Measurements from ENCODE around the gene WNT9B. TPM values are rescaled to one million over a fixed set of nuclear protein-coding genes. Genes with fewer than 3 reads are reported as not detected.

The WNT9B gene
- total RNA-seq, 2 experiments from 2014 or later: not detected

- H3K9me3 Mint-ChIP-seq (ENCODE audit: low read depth): no peaks in the 10 kb centered on the region
- DNase-seq: no peak
- CTCF ChIA-PET: interaction anchor here (1.0 to 1.4 kb wide), 4 partner anchors 10 to 31 kb away, joined by 3 to 4 read pairs (median 4); no protein-coding TSS in a partner anchor
- peaks cover 67% of the 10 kb centered on the region for H3K27me3 Mint-ChIP-seq
- ATAC-seq: no peak
- H3K4me3 Mint-ChIP-seq: no peak overlapping the region
- no peak overlapping the region for H3K27ac Mint-ChIP-seq
- H3K36me3 Mint-ChIP-seq: no peaks in the 10 kb centered on the region
- peaks cover 2% of the 10 kb centered on the region for H3K4me1 Mint-ChIP-seq
Measured at GRCh38 chr17:46853896-46854444, 2.6 kb downstream of the WNT9B start.

- ATAC-seq (no peak), DNase-seq (no peak)
- H3K27me3 Mint-ChIP-seq: peaks cover 65% of the 10 kb centered on the region
- CTCF ChIA-PET: interaction anchor here (1.0 to 1.2 kb wide), 2 partner anchors 11 to 32 kb away, joined by 3 to 4 read pairs; no protein-coding TSS in a partner anchor
- H3K4me3 Mint-ChIP-seq: no peak overlapping the region
- H3K36me3 Mint-ChIP-seq: no peaks in the 10 kb centered on the region
- peaks cover 2% of the 10 kb centered on the region for H3K4me1 Mint-ChIP-seq
- no peak overlapping the region for H3K27ac Mint-ChIP-seq
- H3K9me3 Mint-ChIP-seq (ENCODE audit: low read depth): no peaks in the 10 kb centered on the region
Measured at GRCh38 chr17:46854515-46854914, 3.1 kb downstream of the WNT9B start.

- no peaks in the 10 kb centered on the region for H3K9me3 Mint-ChIP-seq (ENCODE audit: low read depth)
- CTCF ChIA-PET: interaction anchor here (1.0 to 1.2 kb wide), 2 partner anchors 11 to 32 kb away, joined by 3 to 4 read pairs; no protein-coding TSS in a partner anchor
- no peak overlapping the region for H3K27ac Mint-ChIP-seq
- H3K36me3 Mint-ChIP-seq: no peaks in the 10 kb centered on the region
- peaks cover 2% of the 10 kb centered on the region for H3K4me1 Mint-ChIP-seq
- ATAC-seq: no peak
- H3K4me3 Mint-ChIP-seq: no peak overlapping the region
- no peak for DNase-seq
- peaks cover 62% of the 10 kb centered on the region for H3K27me3 Mint-ChIP-seq
Measured at GRCh38 chr17:46854948-46855347, 3.6 kb downstream of the WNT9B start.

DNA sequence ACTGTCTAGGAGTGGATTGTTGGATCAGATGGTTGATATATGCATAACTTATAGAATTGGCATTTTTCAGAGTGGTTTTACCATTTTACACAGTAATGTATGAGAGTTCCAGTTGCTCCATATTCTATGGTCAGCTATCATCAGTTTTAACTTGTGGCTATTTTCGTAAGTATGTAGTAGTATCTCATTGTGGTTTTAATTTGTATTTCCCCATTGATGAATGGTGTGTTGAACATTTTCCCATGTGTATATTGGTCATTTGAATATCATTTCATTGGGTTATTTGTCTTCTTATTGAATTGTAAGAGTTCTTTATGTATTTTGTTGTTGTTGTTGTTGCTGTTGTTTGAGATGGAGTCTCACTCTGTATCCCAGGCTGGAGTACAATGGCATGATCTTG is 6.2 kb downstream of the WNT9B start:
- Mint-ChIP-seq H3K4me1 (no peaks in the 10 kb centered on the region), H3K36me3 (no peaks in the 10 kb centered on the region), H3K4me3 (no peak overlapping the region), H3K27me3 (peaks cover 40% of the 10 kb centered on the region), H3K9me3 (ENCODE audit: low read depth) (no peaks in the 10 kb centered on the region), H3K27ac (no peak overlapping the region)
- CTCF ChIA-PET: no interaction called here
- ATAC-seq: no peak
- no peak for DNase-seq

GRCh38 chr17:46859996-46860395 is 8.6 kb downstream of the WNT9B start:
- CTCF ChIA-PET: interaction anchor here (1.8 kb wide), 1 partner anchor 24 kb away, joined by 7 read pairs; no protein-coding TSS in a partner anchor
- ATAC-seq: no peak

GRCh38 chr17:46862949-46863348 is 11.6 kb downstream of the WNT9B start:
- H3K36me3 Mint-ChIP-seq: no peaks in the 10 kb centered on the region
- no peaks in the 10 kb centered on the region for H3K9me3 Mint-ChIP-seq (ENCODE audit: low read depth)
- peaks cover 21% of the 10 kb centered on the region for H3K27me3 Mint-ChIP-seq
- DNase-seq (no peak), ATAC-seq (no peak)
- no peak overlapping the region for H3K27ac Mint-ChIP-seq
- CTCF ChIA-PET: interaction anchor here (0.6 kb wide), 1 partner anchor 99 kb away, joined by 3 read pairs; no protein-coding TSS in a partner anchor
- H3K4me3 Mint-ChIP-seq: no peak overlapping the region
- peaks cover 8% of the 10 kb centered on the region for H3K4me1 Mint-ChIP-seq

More at GRCh38 chr17:46859996-46860395, 8.6 kb downstream of the WNT9B start:
- no peak for DNase-seq
- Mint-ChIP-seq H3K27ac (no peak overlapping the region), H3K9me3 (ENCODE audit: low read depth) (no peaks in the 10 kb centered on the region), H3K36me3 (no peaks in the 10 kb centered on the region), H3K4me1 (peaks cover 3% of the 10 kb centered on the region), H3K4me3 (no peak overlapping the region), H3K27me3 (peaks cover 34% of the 10 kb centered on the region)

DNA sequence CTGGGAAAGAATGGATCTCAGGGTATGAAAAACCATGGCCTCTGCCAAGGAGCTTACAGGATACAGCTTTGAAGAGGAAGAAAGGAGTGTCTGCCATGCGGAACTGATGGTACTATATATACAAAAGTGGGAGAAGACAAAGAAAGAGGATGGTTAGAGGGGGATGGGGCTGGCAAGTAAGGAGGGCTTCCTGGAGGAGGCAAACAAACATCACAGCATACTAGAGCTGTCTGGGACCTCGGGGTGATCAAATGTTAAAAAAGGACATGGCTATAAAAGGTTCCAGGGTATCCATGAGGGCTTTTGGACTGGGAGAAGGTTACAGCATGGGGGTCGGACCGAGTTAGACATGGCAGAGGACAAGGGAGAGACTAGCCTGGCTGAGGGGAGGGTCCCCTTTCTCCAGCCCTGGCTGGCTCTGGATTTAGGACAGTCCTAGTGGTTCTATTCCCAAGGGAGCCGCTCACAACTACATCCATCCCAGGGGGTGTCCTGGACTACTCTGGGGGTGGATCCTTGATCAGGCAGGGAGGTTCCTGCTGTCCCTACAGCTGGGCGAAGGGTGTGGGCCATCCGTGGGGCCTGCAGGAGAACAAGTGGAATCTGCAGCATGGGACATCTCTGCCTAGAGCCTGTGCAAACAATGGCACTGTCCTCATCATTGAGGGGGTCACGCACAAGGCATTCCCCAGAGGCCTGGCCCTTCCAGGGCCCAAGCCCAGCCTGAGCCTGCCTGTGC is 12.2 kb downstream of the WNT9B start:
- Mint-ChIP-seq H3K9me3 (ENCODE audit: low read depth) (no peaks in the 10 kb centered on the region), H3K4me3 (no peak overlapping the region), H3K4me1 (peaks cover 8% of the 10 kb centered on the region), H3K27ac (no peak overlapping the region), H3K27me3 (peaks cover 21% of the 10 kb centered on the region), H3K36me3 (no peaks in the 10 kb centered on the region)
- ATAC-seq (no peak), DNase-seq (no peak)
- CTCF ChIA-PET: interaction anchor here (0.6 kb wide), 1 partner anchor 99 kb away, joined by 3 read pairs; no protein-coding TSS in a partner anchor

DNA sequence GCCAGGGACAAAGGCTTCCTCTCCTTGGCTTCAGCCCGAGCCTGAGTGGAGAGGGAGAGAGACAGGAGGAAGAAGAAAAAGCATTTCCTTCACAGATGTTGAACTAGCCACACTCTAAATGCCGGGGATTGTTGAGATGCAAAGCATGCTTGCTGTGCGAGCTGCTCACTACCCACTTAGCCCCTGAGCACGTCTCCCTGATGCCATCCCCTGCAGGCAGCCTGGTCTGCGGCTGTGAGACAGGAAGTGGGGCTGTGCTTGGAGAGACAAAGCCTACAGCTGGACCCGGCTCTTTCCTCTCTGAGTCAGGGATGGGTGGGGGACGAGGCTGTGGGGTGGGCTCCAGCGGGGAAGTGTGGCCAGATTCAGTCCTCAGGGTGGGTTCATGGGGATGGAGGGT is 13.7 kb downstream of the WNT9B start:
- peaks cover 8% of the 10 kb centered on the region for H3K4me1 Mint-ChIP-seq
- no peaks in the 10 kb centered on the region for H3K9me3 Mint-ChIP-seq (ENCODE audit: low read depth)
- no peaks in the 10 kb centered on the region for H3K36me3 Mint-ChIP-seq
- ATAC-seq: peak; percentile 66
- H3K4me3 Mint-ChIP-seq: no peak overlapping the region
- H3K27ac Mint-ChIP-seq: no peak overlapping the region
- CTCF ChIA-PET: no interaction called here
- DNase-seq: peak; percentile 58
- H3K27me3 Mint-ChIP-seq: peaks cover 18% of the 10 kb centered on the region

DNA sequence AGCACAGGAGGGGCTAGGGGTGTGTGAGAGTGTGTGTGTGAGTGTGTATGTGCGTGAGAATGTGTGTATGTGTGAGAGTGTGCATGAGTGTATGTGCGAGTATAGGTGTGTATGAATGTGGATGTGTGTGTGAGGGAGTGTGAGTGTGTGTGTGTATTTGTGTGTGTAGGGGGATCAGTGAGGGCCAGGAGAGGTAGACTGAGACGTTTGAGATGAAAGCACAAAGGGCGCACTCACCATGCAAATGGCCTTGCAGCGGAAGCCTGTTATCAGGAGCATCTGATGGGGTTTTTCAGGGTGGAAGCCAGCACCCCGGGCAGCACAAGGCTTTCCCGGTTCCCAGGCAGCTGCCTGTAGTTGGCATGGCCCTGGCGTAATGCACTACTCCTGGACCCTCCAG is 14.9 kb downstream of the WNT9B start:
- CTCF ChIA-PET: interaction anchor here (0.7 kb wide), 1 partner anchor 75 kb away, joined by 3 read pairs; no protein-coding TSS in a partner anchor
- Mint-ChIP-seq H3K4me3 (no peak overlapping the region), H3K36me3 (no peaks in the 10 kb centered on the region), H3K27me3 (peaks cover 18% of the 10 kb centered on the region), H3K27ac (no peak overlapping the region), H3K4me1 (peaks cover 8% of the 10 kb centered on the region), H3K9me3 (ENCODE audit: low read depth) (no peaks in the 10 kb centered on the region)
- ATAC-seq (no peak), DNase-seq (no peak)

DNA sequence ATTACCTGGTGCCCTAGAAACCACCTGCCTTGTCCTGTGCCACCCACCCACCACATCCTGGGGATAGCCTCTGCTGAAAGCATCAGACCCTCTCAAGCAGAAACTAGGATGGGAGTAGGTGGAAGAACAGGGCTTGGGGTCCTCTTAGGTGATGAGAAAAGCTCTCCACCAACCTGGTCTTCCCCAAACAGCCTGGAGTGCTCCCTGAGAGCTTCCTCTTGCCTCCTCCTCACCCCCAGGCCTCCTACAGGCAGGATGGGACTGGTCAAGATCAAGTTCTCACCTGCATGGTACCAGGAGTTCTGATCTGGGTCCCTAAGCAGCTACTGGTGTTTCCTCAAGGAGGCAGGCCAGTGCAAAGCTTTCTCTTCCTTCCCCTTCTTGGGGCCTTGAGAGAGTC is 15.4 kb downstream of the WNT9B start:
- no peak overlapping the region for H3K4me3 Mint-ChIP-seq
- H3K9me3 Mint-ChIP-seq (ENCODE audit: low read depth): no peaks in the 10 kb centered on the region
- DNase-seq (no peak), ATAC-seq (no peak)
- H3K27ac Mint-ChIP-seq: no peak overlapping the region
- no peaks in the 10 kb centered on the region for H3K36me3 Mint-ChIP-seq
- peaks cover 8% of the 10 kb centered on the region for H3K4me1 Mint-ChIP-seq
- H3K27me3 Mint-ChIP-seq: peaks cover 18% of the 10 kb centered on the region
- CTCF ChIA-PET: interaction anchor here (0.7 to 0.8 kb wide), 2 partner anchors 31 to 74 kb away, joined by 3 read pairs; no protein-coding TSS in a partner anchor

DNA sequence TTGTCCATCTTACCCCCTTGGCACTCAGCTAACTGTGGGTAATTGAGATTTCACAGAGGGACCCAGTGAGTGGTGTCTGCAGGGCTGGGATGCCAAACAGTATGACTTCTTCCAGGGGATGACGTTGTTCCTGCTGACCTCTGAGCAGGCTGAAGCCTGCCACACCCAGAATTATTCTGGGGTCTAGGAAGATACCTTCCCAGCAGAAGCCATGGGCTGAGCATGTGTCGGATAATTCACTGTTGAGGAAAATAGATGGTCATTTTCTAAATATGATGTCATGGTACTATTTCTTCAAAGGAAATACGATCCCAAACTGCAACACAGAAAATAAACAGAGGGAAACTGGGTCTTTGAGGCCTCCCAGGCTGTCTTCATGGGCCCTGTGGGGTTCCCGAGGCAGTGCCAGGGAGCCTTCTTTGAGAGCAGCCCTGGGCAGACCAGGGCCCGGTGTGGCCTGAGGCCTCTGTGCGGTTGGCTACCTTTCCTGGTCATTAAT is 17.4 kb downstream of the WNT9B start:
- Mint-ChIP-seq H3K4me1 (peaks cover 8% of the 10 kb centered on the region), H3K27ac (no peak overlapping the region), H3K27me3 (peaks cover 15% of the 10 kb centered on the region), H3K4me3 (no peak overlapping the region), H3K36me3 (no peaks in the 10 kb centered on the region), H3K9me3 (ENCODE audit: low read depth) (no peaks in the 10 kb centered on the region)
- DNase-seq: no peak
- CTCF ChIA-PET: no interaction called here
- no peak for ATAC-seq

GRCh38 chr17:46869296-46869695 is 17.9 kb downstream of the WNT9B start:
- H3K9me3 Mint-ChIP-seq (ENCODE audit: low read depth): no peaks in the 10 kb centered on the region
- CTCF ChIA-PET: no interaction called here
- no peak for ATAC-seq
- H3K36me3 Mint-ChIP-seq: no peaks in the 10 kb centered on the region
- H3K4me1 Mint-ChIP-seq: peaks cover 10% of the 10 kb centered on the region
- H3K27ac Mint-ChIP-seq: no peak overlapping the region
- no peak for DNase-seq
- H3K4me3 Mint-ChIP-seq: no peak overlapping the region
- H3K27me3 Mint-ChIP-seq: peaks cover 13% of the 10 kb centered on the region

DNA sequence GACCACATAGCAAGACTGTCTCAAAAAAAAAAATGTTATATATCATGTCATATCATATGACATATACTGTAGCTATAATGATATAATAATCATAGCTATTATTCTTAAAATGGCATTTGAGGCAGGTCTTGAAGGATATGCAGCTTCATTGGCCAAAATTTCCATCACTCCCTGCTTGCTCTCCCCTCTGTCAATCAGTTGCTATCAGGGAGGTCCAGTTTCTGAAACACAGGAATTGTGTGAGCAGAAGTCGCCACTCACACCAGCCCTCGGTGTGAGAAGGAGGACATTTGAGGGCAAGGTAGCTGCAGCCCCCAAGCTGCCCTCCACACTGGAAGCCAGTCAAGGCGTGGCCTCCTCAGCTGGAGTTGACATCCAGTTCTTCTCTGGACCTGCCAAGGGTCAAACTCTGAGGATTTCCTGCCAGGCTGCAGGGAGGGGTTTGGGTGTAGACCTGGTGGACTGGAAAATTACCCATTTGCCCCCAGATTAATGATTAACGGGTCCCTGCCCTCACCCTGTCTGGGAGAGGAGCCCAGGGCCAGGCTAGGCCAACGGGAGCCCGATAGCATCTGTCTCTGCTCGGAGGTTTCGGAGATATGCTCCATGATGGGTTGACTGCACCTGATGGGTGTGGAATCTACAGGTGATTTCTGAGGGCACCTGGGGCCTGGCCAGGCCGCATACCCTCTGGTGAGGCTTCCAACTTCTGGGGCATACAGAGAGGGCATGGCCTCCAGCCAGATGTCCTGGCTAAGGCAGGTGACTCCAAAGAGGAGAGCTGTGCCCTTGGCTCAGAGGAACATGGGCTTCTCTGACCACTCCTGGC is 18.8 kb downstream of the WNT9B start:
- DNase-seq (no peak), ATAC-seq (no peak)
- CTCF ChIA-PET: no interaction called here
- H3K4me3 Mint-ChIP-seq: no peak overlapping the region
- no peaks in the 10 kb centered on the region for H3K36me3 Mint-ChIP-seq
- no peak overlapping the region for H3K27ac Mint-ChIP-seq
- H3K9me3 Mint-ChIP-seq (ENCODE audit: low read depth): no peaks in the 10 kb centered on the region
- H3K4me1 Mint-ChIP-seq: peaks cover 5% of the 10 kb centered on the region
- H3K27me3 Mint-ChIP-seq: peaks cover 5% of the 10 kb centered on the region

All from activated CD8-positive, alpha-beta memory T cell treated with anti-CD3 and anti-CD28 coated beads, Interleukin-2, amount 10 ng/mL, durations not matched to agents 7 days and 5 days (primary cell).